T-helper 2 cell treated with Interferon-gamma antibody and Interleukin-4, amounts not matched to agents 100 ng/mL and 5 ng/mL, for 36 hours (primary cell): ENCODE data around the gene MVK. TPM values are rescaled to one million over a fixed set of nuclear protein-coding genes. Genes with fewer than 3 reads are reported as not detected.

Source experiments
- intact Hi-C: fragments of 100-400 bp; cut with micrococcal nuclease; formaldehyde crosslinking; loops from one replicate; pipeline ENCODE4 v1.15.1; 2023
- total RNA-seq: library from RNA; stranded (reverse); gene quantifications from 2 replicates; pipeline ENCODE4 v1.2.3, GENCODE V29; 2022

The MVK gene
- total RNA-seq, 1 donor from 2014 or later: 15.6 TPM

- intact Hi-C loops: no loop called here
These were observed 10.0 kb upstream of the MVK start for GRCh38 chr12:109563291-109564284.

DNA sequence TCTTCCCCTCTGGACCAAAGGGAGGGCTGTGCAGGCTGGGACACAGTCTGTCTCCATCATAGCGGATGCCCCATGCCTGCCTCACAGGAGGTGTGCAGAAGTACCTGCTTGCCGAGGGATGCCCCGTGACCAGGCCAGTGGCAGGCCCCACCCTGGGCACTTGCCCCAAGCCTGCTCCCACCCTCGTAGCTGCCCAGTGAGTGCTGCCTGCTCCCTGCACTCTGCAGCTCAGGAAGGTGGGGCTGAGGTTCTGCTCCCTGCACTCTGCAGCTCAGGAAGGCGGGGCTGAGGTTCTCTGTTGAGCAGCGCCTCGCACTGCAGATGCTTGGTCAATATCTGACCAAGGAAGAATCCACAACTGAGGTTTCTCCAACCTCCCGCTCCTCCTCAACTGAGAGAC lies 7.2 kb upstream of the MVK start:
- intact Hi-C loops: no loop called here

GRCh38 chr12:109567296-109567695 lies 6.3 kb upstream of the MVK start:
- intact Hi-C loops: no loop called here

DNA sequence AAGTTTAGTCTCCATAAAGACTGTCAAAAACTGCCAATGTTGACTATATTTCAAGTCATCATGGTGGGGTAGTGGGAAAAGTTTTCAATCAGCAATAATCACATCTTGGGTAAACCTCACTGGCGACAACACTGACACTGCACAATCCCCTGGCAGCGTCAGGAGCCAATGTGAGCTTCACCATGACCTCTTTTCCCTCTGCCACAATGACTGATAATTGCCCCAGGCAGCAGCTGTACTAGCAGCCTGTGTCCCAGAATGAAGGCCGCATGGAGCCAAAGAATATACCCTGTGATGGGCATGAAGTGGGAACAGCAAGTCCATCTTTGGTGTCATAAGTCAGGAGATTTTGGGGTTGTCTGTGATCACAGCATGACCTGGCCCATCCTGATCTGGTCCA lies 5.6 kb upstream of the MVK start:
- intact Hi-C loops: no loop called here

- intact Hi-C loops: no loop called here
These were observed 5.1 kb upstream of the MVK start for GRCh38 chr12:109568486-109568885.

- intact Hi-C loops: loop anchor here (10.0 kb wide), 1 partner anchor 1007 kb away; the partner anchor contains the start of genes ISCU and SART3
These were observed 1.7 kb upstream of the MVK start for GRCh38 chr12:109571773-109572505.

- intact Hi-C loops: loop anchor here (10.0 kb wide), 1 partner anchor 1008 kb away; the partner anchor contains the start of genes ISCU and SART3
These were observed 1.1 kb upstream of the MVK start for GRCh38 chr12:109572506-109572845.

GRCh38 chr12:109573914-109574244 lies 285 bp downstream of the MVK start:
- intact Hi-C loops: loop anchor here (1.0 to 10.0 kb wide), 3 partner anchors 97 to 1009 kb away; partner anchors contain the start of genes FAM222A, ISCU, KCTD10 and SART3

- intact Hi-C loops: loop anchor here (10.0 kb wide), 1 partner anchor 1011 kb away; the partner anchor contains the start of genes ISCU and SART3
These were observed 2.1 kb downstream of the MVK start for GRCh38 chr12:109575683-109576082.

DNA sequence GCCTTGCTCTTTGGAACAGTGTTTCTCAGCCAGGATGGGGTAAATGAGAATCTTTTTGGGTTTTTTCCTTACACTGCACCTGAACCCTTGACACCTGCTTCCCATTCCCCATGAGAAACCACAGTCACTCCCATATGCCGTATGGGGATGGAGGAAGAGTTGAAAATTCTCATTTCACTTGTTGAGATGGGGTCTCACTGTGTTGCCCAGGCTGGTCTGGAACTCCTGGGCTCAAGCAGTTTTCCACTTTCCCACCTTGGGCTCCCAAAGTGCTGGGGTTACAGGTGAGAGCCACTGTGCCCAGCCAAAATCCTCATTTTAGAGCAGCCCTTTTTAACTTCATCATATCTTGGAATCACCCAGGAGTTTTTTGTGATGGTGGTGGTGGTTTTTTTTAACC lies 3.7 kb downstream of the MVK start:
- intact Hi-C loops: loop anchor here (10.0 kb wide), 1 partner anchor 1013 kb away; the partner anchor contains the start of genes ISCU and SART3

- intact Hi-C loops: loop anchor here (10.0 kb wide), 1 partner anchor 1014 kb away; the partner anchor contains the start of genes ISCU and SART3
These were observed 4.8 kb downstream of the MVK start for GRCh38 chr12:109578330-109578927.

DNA sequence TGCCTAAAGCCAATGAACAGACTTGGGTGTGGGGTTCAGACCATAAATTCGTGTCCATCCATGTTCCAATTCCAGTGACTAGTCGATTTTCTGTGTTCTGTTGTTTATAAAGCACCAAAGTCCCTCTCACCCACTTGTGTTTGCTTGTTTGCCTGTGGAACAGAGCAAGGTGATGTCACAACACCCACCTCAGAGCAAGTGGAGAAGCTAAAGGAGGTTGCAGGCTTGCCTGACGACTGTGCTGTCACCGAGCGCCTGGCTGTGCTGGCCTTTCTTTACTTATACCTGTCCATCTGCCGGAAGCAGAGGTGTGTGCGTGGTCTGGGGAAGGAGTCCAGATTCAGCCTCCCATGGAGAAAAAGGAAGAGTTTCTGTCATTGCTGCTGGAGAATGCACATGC lies 6.0 kb downstream of the MVK start:
- intact Hi-C loops: loop anchor here (10.0 kb wide), 1 partner anchor 1015 kb away; the partner anchor contains the start of genes ISCU and SART3

DNA sequence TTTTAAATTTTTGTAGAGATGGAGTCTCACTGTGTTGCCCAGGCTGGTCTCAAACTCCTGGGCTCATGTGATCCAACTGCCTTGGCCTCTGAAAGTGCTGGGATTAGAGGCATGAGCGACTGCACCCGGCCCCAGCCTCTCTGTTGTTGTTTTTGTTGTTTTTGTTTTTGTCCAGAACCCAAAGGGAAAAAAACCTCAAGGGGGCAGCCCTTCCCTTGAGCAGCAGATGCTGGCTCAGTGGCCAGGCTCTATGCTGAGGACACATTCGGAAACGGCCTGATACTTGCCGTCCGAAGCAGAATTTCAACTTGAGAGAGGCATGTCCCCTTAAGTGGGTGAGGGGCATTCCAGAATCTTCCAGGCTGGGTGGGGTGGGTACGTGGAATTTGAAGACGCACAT lies 6.7 kb downstream of the MVK start:
- intact Hi-C loops: no loop called here

DNA sequence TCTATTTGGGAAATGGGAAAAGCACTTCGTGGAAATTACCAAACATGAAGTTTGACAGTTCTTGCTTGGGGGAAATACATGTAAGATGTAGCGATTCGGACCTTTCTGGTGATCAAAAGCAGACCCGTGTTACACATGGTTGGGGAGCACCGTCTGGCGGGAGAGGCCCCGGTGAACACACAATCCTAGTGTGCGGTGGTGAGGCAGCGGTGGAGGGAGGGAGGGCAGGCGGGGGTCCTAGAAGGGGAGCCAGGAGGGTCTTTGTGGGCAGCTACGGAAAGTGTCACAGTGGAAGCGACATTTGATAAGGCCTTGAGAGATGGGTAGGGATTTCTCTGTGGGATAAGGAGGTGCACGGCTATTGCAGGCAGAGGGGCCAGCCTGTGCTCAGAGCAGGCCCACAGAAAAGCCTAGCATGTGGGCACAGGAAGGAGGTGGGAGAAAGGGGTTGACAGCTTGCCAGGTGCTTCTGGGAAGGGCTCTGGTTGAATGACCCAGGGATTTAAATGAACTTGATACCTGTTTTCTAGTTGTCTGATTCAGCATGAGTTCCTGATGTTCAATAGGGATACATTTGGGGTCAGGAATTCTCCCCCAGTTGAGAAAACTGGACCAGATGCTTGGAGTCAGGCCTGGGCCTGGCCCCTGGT lies 7.2 kb downstream of the MVK start:
- intact Hi-C loops: no loop called here

- intact Hi-C loops: no loop called here
These were observed 7.7 kb downstream of the MVK start for GRCh38 chr12:109581334-109581691.

DNA sequence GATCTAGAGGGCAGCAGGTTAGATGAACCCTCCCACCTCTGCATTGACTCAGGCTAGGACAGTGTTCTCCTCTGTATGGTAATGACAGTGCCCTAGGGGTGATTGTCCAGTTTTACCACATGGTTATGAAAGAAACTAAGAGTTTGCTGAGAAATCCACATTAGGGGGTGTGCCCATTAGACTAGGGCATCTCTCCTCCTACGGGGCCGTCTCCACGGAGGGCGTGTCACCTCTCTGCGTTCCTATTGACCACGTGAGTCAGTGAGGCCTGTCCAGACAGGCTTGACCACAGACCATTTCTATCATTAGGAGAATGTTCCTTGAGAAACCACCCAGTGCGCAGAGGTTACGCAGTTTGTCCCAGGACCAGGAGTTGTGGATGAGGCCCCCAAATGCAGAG lies 8.3 kb downstream of the MVK start:
- intact Hi-C loops: no loop called here

DNA sequence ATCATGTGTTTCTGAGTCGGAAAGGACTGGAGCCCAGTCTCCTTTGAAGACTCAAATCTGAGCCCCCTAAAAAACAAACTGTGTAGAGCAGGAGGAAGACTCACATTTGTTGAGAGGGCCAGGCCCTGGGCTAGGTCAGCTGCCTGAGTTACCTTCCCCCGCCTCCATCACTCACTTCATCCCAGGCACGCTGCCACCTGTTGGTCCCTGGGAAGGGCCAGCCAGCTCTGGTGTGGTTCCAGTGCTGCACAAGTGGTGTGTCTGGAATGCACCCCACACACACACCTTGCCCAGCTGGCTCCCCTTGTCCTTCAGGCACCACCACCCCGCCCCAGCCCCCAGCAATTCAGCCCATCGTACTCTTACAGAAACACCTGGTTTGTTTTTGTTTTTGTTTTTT lies 9.0 kb downstream of the MVK start:
- intact Hi-C loops: no loop called here

- intact Hi-C loops: no loop called here
These were observed 10.1 kb downstream of the MVK start for GRCh38 chr12:109583733-109584132.

DNA sequence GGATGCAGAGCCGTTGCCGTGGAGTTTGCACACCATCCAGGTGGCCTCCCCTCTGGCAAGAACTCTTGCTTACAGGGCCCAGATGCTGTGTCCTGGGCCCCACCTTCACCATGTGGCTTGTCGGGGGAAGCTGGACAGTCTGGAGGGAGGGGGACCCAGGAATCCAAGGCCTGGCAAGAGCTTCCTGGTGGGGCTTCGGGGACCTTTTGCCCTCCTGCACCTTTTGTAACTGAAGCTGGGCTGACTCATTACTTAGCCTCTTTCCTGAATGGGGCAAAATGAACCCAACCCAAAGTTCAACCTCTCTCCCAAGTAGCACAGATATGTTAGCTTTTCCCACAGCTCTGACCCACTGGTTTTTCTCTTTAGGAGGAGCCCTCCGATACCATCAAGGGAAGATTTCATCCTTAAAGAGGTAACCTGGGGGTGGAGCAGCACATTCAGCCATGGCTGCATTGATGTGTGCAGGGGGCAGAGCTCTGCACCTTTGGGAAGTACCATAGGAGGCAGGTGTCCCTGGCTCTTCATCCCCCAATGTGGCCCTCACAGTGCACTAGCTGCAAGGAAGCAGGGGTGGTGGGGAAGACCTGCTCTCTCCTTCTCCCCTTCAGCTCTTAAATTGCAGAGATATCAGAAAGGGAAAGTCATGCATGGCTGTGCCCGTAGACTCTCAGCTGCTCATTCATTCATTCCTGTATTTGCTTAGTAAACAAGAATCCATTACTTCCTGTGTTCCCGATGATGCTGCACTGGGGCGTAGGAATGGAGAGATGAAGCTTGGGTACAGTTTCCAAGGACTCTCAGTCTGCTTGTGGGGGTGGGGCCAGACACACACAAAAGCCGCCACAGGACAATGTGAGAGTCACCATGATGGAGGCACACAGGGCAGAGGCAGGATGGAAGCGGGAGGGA lies 13.0 kb downstream of the MVK start:
- intact Hi-C loops: no loop called here

- intact Hi-C loops: no loop called here
These were observed 14.3 kb downstream of the MVK start for GRCh38 chr12:109587921-109588320.
